GM10248 (cell line): Measurements from ENCODE around the gene MMGT1.
A peak's percentile ranks its signal among the peaks of the same experiment; 100 is the strongest.

Experiments
- CTCF ChIA-PET: fragments of 300-600 bp; sonication (Branson Sonifier 250); formaldehyde crosslinking; extraction: SDS; loops from one replicate; lab custom pipeline; 2021; ENCODE audit warnings: antibody characterized with exemption; lab: Yijun Ruan, JAX
- POLR2A ChIA-PET: fragments of 350-650 bp; sonication (Branson Sonifier 250); formaldehyde crosslinking; extraction: SDS; loops from one replicate; lab custom pipeline; 2020; ENCODE audit warnings: antibody characterized with exemption; lab: Yijun Ruan, JAX
- DNase-seq: peaks from one replicate; pipeline ENCODE4 v3.0.0; 2012; ENCODE audit errors: extremely low spot score
- CTCF ChIP-seq: IDR thresholded peaks from 2 replicates; pipeline ENCODE4 v1.5.1; 2012; ENCODE audit warnings: mild to moderate bottlenecking, low read depth; ENCODE audit errors: extremely low read depth, missing control alignments, control extremely low read depth

MMGT1 gene

GRCh38 chrX:135973548-135974278 lies at the start of gene MMGT1:
MMGT1 (minus strand) TSS chrX:135973988; CDS start chrX:135973675, 313 bp downstream.
- peak; percentile 89 for DNase-seq
- POLR2A ChIA-PET = interaction anchor here (0.6 kb wide), 1 partner anchor 905 kb away, joined by 3 read pairs; no protein-coding TSS in a partner anchor
- CTCF ChIA-PET = interaction anchor here (0.7 to 1.3 kb wide), 2 partner anchors 13 to 55 kb away, joined by 3 read pairs; no protein-coding TSS in a partner anchor
- no peak for TF ChIP-seq CTCF

GRCh38 chrX:136021903-136022302 lies 48.1 kb upstream of the MMGT1 start:
- TF ChIP-seq CTCF = no peak
- ChIA-PET CTCF (no interaction called here), POLR2A (no interaction called here)
- peak; percentile 15 for DNase-seq

- no peak for TF ChIP-seq CTCF
- ChIA-PET CTCF (interaction anchor here (1.3 kb wide), 1 partner anchor 11 kb away, joined by 3 read pairs; no protein-coding TSS in a partner anchor), POLR2A (no interaction called here)
- peak; percentile 13 for DNase-seq
These were observed 47.4 kb upstream of the MMGT1 start for GRCh38 chrX:136021160-136021559.

- ChIA-PET POLR2A (no interaction called here), CTCF (no interaction called here)
- no peak for DNase-seq
- no peak for TF ChIP-seq CTCF
These were observed 45.4 kb upstream of the MMGT1 start for GRCh38 chrX:136019226-136019625.

GRCh38 chrX:136016881-136017280 lies 43.1 kb upstream of the MMGT1 start:
- TF ChIP-seq CTCF = no peak
- POLR2A ChIA-PET = no interaction called here
- CTCF ChIA-PET = interaction anchor here (1.7 kb wide), 1 partner anchor 11 kb away, joined by 6 read pairs; no protein-coding TSS in a partner anchor
- DNase-seq = no peak

GRCh38 chrX:136015016-136015415 lies 41.2 kb upstream of the MMGT1 start:
- ChIA-PET POLR2A (no interaction called here), CTCF (interaction anchor here (1.2 kb wide), 1 partner anchor 13 kb away, joined by 3 read pairs; no protein-coding TSS in a partner anchor)
- no peak for TF ChIP-seq CTCF
- no peak for DNase-seq
